Fibroblast of villous mesenchyme (primary cell): ENCODE data around the gene MYO1E. TPM values are rescaled to one million over a fixed set of nuclear protein-coding genes. Genes with fewer than 3 reads are reported as not detected.

Experiments
- DNase-seq: peaks from one replicate; pipeline ENCODE4 v3.0.0-alpha.2; 2010; ENCODE audit warnings: low read depth
- H3K4me3 ChIP-seq: 2 replicates; pipeline ENCODE4 v1.5.1; 2011; ENCODE audit warnings: low read depth, mild to moderate bottlenecking, low read length
- total RNA-seq: library from RNA; depleted of rRNA; stranded (reverse); fragments of >200 nt; gene quantifications from 2 replicates; pipeline ENCODE4 v1.2.3, GENCODE V29; 2012
- TF ChIP-seq, protein P1 (sequence below): IDR thresholded peaks from 2 replicates; pipeline ENCODE4 v1.5.1; 2012; ENCODE audit warnings: low read depth, mild to moderate bottlenecking, low read length; ENCODE audit not compliant: insufficient read depth

The MYO1E gene
- total RNA-seq, 1 donor: 107 TPM

DNA sequence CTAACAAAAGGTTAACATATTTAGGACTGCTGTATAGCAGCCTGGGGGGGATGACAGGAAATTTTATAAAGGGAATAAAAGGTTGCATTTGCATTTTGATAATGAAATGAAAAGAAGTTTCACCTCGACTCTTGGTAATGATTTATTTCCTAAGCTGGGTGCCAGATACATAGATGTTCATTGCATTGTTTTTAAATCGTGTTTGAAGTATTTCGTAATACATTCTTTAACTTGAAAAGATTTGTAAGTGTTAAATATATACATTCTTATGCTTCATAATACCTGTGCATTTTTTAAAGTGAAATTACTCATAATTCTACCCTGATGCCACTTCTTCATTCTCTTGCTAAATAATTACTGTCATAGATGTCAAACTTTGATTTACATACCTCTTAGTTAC is 143.2 kb downstream of the MYO1E start:
- no peak overlapping the region for H3K4me3 ChIP-seq
- TF ChIP-seq, protein P1, sequence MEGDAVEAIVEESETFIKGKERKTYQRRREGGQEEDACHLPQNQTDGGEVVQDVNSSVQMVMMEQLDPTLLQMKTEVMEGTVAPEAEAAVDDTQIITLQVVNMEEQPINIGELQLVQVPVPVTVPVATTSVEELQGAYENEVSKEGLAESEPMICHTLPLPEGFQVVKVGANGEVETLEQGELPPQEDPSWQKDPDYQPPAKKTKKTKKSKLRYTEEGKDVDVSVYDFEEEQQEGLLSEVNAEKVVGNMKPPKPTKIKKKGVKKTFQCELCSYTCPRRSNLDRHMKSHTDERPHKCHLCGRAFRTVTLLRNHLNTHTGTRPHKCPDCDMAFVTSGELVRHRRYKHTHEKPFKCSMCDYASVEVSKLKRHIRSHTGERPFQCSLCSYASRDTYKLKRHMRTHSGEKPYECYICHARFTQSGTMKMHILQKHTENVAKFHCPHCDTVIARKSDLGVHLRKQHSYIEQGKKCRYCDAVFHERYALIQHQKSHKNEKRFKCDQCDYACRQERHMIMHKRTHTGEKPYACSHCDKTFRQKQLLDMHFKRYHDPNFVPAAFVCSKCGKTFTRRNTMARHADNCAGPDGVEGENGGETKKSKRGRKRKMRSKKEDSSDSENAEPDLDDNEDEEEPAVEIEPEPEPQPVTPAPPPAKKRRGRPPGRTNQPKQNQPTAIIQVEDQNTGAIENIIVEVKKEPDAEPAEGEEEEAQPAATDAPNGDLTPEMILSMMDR: no peak
- DNase-seq: no peak

DNA sequence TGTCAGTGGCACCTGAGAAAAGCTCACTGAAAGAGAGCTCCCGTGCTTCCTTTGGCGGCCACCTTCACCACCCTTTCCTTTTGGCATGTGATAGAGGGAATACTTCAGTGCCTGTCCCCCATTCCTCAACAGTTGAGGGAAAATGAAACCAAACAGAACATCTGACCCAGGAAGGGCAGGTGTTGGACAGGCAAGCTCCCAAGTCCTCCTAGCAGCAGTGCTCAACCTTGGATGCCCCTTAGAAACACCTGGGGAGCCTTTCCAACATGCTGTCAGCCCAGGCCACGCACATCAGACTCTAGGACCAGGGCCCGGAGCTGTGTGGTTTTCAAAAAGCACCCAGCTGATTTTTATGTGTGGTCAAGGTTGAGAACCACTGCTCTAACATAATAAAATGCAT is 143.7 kb downstream of the MYO1E start:
- DNase-seq: no peak
- no peak overlapping the region for H3K4me3 ChIP-seq
- TF ChIP-seq, protein P1: no peak

DNA sequence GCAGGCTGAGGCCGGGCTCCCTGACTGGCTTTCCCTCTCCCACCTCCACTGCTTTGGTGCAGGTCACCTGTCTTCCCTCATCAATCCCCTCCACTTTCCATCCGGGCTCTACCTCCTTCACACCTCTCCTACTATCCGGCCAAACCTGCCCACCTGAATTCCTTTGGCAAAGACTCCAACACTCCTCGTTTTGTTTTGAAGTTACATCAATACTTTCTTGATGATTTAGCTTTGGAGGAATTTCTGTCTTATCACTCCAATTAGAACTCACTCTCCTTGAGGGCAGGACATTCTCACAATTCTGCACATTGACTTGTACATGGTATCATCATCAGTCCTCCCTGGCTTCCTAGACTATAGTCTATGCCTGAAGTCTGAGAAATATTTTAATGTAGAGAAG is 145.7 kb downstream of the MYO1E start:
- DNase-seq: no peak
- TF ChIP-seq, protein P1: no peak

DNA sequence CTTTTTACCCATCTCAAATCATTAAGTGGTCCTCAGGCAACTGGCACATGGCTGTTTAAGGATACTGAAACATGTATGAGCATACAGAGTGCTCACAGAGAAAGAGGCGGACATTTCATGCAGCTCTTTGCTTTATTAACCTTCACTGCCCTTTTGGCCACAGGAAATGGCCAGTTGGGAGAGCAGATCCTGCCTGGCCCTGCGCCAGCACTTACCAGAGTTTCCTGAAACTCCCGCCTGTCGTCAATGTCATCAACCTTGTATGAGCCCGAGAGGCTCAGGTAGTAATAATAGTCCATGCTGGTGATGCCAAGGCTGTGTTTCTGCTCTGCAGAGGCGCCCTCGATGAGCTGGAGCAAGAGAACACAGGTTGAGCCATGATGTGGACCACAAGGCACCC is 148.2 kb downstream of the MYO1E start:
- DNase-seq: no peak
- TF ChIP-seq, protein P1: no peak
- no peak overlapping the region for H3K4me3 ChIP-seq

More for the DNA sequence above, 145.7 kb downstream of the MYO1E start:
- H3K4me3 ChIP-seq: no peak overlapping the region

DNA sequence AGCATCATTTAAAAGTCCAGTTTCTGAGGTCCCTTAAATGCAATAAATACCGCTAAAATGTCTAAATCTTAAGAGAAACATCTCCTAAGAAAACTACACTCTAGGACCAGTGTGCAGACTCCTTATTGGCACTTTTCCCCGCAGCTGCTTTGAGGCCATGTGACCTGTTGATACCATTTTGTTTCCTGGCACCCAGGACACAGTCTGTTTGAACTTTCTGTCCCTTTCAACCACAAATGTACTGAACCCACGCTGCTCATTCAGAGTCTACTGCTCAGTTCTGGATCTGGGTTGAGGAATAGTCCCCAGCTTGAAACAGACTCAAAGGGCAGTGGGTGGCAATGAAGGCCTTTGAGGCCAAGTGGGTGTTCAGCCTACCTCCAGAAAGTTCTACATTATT is 148.9 kb downstream of the MYO1E start:
- no peak for DNase-seq
- TF ChIP-seq, protein P1: no peak
- H3K4me3 ChIP-seq: no peak overlapping the region

DNA sequence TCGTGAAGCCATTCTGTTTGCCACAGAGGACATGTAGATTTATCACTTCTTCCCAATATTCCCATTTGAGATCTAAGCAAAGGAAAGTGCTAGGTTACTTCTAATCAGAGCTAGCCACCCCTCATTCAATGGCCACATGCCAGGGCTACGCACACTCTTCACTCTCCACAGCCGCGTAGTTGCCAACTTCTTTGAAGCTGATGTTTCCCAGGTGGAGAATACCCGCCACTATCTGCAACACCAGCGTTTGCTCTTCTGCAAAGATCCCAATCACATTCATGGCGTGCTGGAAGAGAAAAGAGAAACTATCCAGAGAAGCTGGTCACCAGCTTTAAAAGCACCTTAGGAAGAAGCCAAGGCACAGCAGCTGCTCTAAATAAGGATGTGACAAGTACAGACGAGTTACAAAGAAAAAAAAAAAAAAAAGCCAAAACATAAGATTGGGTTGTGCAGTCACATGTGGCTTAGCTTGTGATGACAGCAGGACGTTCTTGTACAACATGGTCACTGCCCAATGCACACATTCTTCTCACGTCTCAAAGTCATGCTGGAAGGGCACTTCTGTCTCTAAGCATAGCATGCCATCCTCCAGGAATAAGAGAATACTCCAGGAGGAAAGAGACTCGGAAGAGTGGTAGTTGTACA is 149.6 kb downstream of the MYO1E start:
- TF ChIP-seq, protein P1: no peak
- DNase-seq: no peak
- H3K4me3 ChIP-seq: no peak overlapping the region
